Endodermal cell (in vitro differentiated cells): ENCODE measurements around the gene RPL22. TPM values are rescaled to one million over a fixed set of nuclear protein-coding genes. Genes with fewer than 3 reads are reported as not detected.

ENCODE experiments used
- DNase-seq: peaks from one replicate; pipeline ENCODE4 v3.0.0-alpha.2; 2017
- H3K27ac ChIP-seq: 2 replicates; pipeline ENCODE4 v1.5.1; 2013; ENCODE audit warnings: mild to moderate bottlenecking, low read depth, low read length, moderate library complexity
- H3K27me3 ChIP-seq: 2 replicates; pipeline ENCODE4 v1.6.1; 2013; ENCODE audit warnings: mild to moderate bottlenecking, low read length, moderate library complexity; ENCODE audit not compliant: insufficient read depth, control insufficient read depth, poor library complexity, severe bottlenecking
- H3K36me3 ChIP-seq: 2 replicates; pipeline ENCODE4 v1.7.0; 2013; ENCODE audit warnings: mild to moderate bottlenecking, low read length, moderate library complexity; ENCODE audit not compliant: control insufficient read depth, insufficient read depth
- H3K4me1 ChIP-seq: one replicate; pipeline ENCODE4 v1.7.0; 2013; ENCODE audit warnings: low read length; ENCODE audit not compliant: control insufficient read depth, insufficient read depth
- H3K4me3 ChIP-seq: 2 replicates; pipeline ENCODE4 v1.5.1; 2013; ENCODE audit warnings: mild to moderate bottlenecking, low read length, moderate library complexity
- H3K9ac ChIP-seq: 2 replicates; pipeline ENCODE4 v1.6.1; 2013; ENCODE audit warnings: mild to moderate bottlenecking, low read length, moderate library complexity; ENCODE audit not compliant: poor library complexity, severe bottlenecking; ENCODE audit errors: extremely low read depth
- H3K9me3 ChIP-seq: 2 replicates; pipeline ENCODE4 v1.6.1; 2013; ENCODE audit warnings: mild to moderate bottlenecking, low read length, moderate library complexity; ENCODE audit not compliant: control insufficient read depth
- H3K27ac Mint-ChIP-seq: 2 replicates; pipeline ENCODE4 v1.8.0; 2020; ENCODE audit warnings: mixed read lengths
- H3K27me3 Mint-ChIP-seq: 2 replicates; pipeline ENCODE4 v1.8.0; 2021; ENCODE audit warnings: mild to moderate bottlenecking, mixed read lengths; ENCODE audit not compliant: insufficient read depth
- H3K36me3 Mint-ChIP-seq: 2 replicates; pipeline ENCODE4 v1.8.0; 2020; ENCODE audit warnings: low read depth, mixed read lengths
- H3K4me1 Mint-ChIP-seq: 2 replicates; pipeline ENCODE4 v1.8.0; 2020; ENCODE audit warnings: mixed read lengths
- H3K4me3 Mint-ChIP-seq: 2 replicates; pipeline ENCODE4 v1.8.0; 2020; ENCODE audit warnings: mild to moderate bottlenecking, moderate library complexity, mixed read lengths
- H3K9me3 Mint-ChIP-seq: 2 replicates; pipeline ENCODE4 v1.8.0; 2020; ENCODE audit warnings: mild to moderate bottlenecking, mixed read lengths
- WGBS, 2 experiments: methylation state at CpG; one replicate each; pipeline versions ENCODE4 v1.1.5 to v1.1.7; 2013; ENCODE audit warnings: missing lambda C conversion rate in 2 of 2, mixed read lengths in 1 of 2; ENCODE audit not compliant: insufficient coverage in 1 of 2, insufficient read length in 1 of 2; 5-methylcytosine and 5-hydroxymethylcytosine counted together
- total RNA-seq, 2 donors: library from RNA; stranded (reverse); fragmentation: NEBNext Ultra II Directional in 1 of 2; extraction: Animal tissue kit (Norgen Biotek cat#: 25700) in 1 of 2; gene quantifications; 2 replicates in 1 of 2; 3 replicates in 1 of 2; pipeline ENCODE4 v1.2.1, GENCODE V29; 2021
- TF ChIP-seq, protein P1 (sequence below): fragments of 200-600 bp; sonication (generic); conservative IDR thresholded peaks from 2 replicates; pipeline ENCODE4 v1.5.0; 2021; ENCODE audit warnings: antibody characterized with exemption, mild to moderate bottlenecking

The RPL22 gene
- total RNA-seq, 2 donors from 2014 or later, result 409 to 481 TPM

DNA sequence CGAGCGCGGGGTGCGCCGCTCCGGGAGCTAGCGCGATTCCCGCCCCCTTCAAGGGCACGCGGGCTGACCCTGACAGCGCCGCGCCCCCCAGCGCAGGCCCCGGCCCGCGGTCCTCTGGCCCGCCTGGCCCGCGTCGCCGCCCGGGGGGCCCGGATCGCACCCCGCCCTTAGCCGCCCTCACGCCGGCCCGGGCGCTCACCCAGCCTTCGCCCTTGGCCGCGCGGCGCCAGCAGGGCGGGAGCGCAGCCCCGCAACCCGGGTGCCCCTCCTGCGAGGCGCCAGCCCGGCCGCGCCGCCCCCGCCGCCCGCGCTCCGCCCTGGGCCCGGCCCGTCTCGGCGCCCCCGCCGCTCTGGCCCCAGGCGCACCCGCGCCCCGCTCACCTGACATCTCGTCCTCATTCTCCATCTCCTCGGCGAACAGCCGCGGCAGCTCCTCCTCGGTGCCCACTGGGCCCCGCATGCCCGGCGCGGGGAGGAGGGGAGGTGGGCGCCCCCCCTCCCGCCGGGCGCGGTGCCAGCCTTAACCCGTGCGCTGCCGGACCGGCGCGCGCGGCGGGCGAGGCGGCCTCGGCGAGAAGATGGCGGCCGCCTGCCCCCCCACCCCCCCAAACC is 19.7 kb downstream of the RPL22 start:
- Mint-ChIP-seq H3K36me3 (peaks cover 4% of the 10 kb centered on the region), H3K9me3 (no peaks in the 10 kb centered on the region), H3K4me1 (peaks cover 2% of the 10 kb centered on the region), H3K4me3 (no peak overlapping the region), H3K27ac (no peak overlapping the region), H3K27me3 (peaks cover 28% of the 10 kb centered on the region)
- Histone ChIP-seq H3K4me3 (no peak overlapping the region), H3K9me3 (no peaks in the 10 kb centered on the region), H3K27ac (no peak overlapping the region), H3K27me3 (peaks cover 76% of the 10 kb centered on the region), H3K4me1 (no peaks in the 10 kb centered on the region), H3K9ac (no peak overlapping the region), H3K36me3 (peaks cover 7% of the 10 kb centered on the region)
- TF ChIP-seq, protein P1, sequence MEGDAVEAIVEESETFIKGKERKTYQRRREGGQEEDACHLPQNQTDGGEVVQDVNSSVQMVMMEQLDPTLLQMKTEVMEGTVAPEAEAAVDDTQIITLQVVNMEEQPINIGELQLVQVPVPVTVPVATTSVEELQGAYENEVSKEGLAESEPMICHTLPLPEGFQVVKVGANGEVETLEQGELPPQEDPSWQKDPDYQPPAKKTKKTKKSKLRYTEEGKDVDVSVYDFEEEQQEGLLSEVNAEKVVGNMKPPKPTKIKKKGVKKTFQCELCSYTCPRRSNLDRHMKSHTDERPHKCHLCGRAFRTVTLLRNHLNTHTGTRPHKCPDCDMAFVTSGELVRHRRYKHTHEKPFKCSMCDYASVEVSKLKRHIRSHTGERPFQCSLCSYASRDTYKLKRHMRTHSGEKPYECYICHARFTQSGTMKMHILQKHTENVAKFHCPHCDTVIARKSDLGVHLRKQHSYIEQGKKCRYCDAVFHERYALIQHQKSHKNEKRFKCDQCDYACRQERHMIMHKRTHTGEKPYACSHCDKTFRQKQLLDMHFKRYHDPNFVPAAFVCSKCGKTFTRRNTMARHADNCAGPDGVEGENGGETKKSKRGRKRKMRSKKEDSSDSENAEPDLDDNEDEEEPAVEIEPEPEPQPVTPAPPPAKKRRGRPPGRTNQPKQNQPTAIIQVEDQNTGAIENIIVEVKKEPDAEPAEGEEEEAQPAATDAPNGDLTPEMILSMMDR, result no peak
- DNase-seq, result peak; percentile 54
- 0 to 1% methylated on average over 6 to 73 of the region's 92 CpGs for WGBS, 2 experiments

GRCh38 chr1:6178751-6179563 is 20.4 kb downstream of the RPL22 start:
- peak; percentile 76 for DNase-seq
- Mint-ChIP-seq H3K36me3 (no peaks in the 10 kb centered on the region), H3K9me3 (no peaks in the 10 kb centered on the region), H3K27ac (no peak overlapping the region), H3K27me3 (peaks cover 28% of the 10 kb centered on the region), H3K4me1 (peaks cover 2% of the 10 kb centered on the region), H3K4me3 (peak overlapping the region; percentile 33)
- WGBS, 2 experiments, result 8 to 10% methylated on average over 38 to 51 of the region's 51 CpGs
- Histone ChIP-seq H3K27ac (no peak overlapping the region), H3K36me3 (no peaks in the 10 kb centered on the region), H3K4me1 (no peaks in the 10 kb centered on the region), H3K27me3 (peaks cover 76% of the 10 kb centered on the region), H3K4me3 (no peak overlapping the region), H3K9ac (no peak overlapping the region), H3K9me3 (no peaks in the 10 kb centered on the region)
- TF ChIP-seq, protein P1, result peak; percentile 10

- WGBS, 2 experiments, result 89 to 94% methylated on average over 11 to 18 of the region's 18 CpGs
- H3K9me3 ChIP-seq, result no peaks in the 10 kb centered on the region
- H3K4me3 Mint-ChIP-seq, result no peak overlapping the region
- no peak for DNase-seq
- H3K36me3 ChIP-seq, result no peaks in the 10 kb centered on the region
- no peaks in the 10 kb centered on the region for H3K36me3 Mint-ChIP-seq
- H3K27me3 ChIP-seq, result peaks cover 70% of the 10 kb centered on the region
- no peaks in the 10 kb centered on the region for H3K4me1 ChIP-seq
- H3K9me3 Mint-ChIP-seq, result no peaks in the 10 kb centered on the region
- no peak overlapping the region for H3K27ac ChIP-seq
- peaks cover 23% of the 10 kb centered on the region for H3K27me3 Mint-ChIP-seq
- H3K4me3 ChIP-seq, result no peak overlapping the region
- no peak overlapping the region for H3K27ac Mint-ChIP-seq
- H3K4me1 Mint-ChIP-seq, result peaks cover 2% of the 10 kb centered on the region
- TF ChIP-seq, protein P1, result no peak
- no peak overlapping the region for H3K9ac ChIP-seq
Observed at GRCh38 chr1:6177681-6178380, 21.6 kb downstream of the RPL22 start.
